Activated CD4-positive, CD25-positive, alpha-beta regulatory T cell treated with anti-CD3 and anti-CD28 coated beads, Interleukin-2, amount 50 U/mL, for 16 hours (primary cell): ENCODE data around the gene HNRNPR.
"Not testable (repeated sequence)": the region's sequence is repeated elsewhere in the genome, so short reads cannot be mapped to it uniquely, and the experiment has no call there.

Source experiments
- DNase-seq: peaks from one replicate; pipeline ENCODE4 v3.0.0-alpha.2; 2020; ENCODE audit warnings: low read depth, low spot score

HNRNPR gene

GRCh38 chr1:23344111-23344986 lies at the start of gene HNRNPR:
TSS of gene HNRNPR (minus strand) at chr1:23344284. CDS start at chr1:23341008, 3,276 bp downstream.
- DNase-seq: peak; percentile 98

DNA sequence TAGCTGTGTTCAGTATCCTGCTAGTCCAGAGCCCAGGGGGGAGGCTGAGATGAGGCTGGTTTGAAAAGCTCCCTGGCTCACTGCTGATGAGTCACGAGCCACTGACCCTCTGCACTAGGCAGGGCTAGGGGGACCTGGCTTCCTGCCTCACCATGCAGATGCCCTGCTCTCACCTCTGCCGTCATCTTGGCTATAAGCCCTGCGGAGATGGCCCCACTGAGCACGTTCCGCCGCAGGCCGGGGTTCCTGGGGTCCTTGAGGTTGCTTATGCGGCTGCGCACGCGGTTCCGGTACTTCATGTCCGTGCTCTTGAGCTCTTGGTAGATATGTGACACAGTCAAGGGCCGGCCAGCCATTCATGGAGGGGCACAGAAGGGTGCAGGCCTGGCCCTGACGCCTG lies 49.6 kb upstream of the HNRNPR start:
- no peak for DNase-seq

DNA sequence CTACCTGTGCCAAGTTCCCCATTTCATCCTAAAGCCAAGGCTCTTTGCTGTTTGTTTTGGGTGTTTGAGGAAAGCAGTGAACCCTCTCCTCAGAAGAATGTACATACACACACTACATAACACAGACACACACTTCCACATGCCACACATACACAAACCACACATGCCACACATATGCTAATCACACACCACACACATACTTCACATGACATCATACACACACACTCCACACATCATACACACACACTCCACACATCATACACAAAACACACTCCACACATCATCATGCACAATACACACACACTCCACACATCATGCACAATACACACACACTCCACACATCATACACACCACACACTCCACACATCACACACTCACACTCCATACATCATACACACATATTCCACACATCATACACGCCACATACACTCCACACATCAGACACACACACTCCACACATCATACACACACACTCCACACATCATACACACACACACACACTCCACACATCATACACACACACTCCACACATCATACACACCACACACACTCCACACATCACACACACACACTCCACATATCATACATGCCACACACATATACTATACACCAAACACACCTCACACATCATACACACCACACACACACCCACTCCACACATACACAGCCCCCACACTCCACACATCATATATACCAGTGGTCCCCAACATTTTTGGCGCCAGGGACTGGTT lies 48.2 kb upstream of the HNRNPR start:
- no peak for DNase-seq

DNA sequence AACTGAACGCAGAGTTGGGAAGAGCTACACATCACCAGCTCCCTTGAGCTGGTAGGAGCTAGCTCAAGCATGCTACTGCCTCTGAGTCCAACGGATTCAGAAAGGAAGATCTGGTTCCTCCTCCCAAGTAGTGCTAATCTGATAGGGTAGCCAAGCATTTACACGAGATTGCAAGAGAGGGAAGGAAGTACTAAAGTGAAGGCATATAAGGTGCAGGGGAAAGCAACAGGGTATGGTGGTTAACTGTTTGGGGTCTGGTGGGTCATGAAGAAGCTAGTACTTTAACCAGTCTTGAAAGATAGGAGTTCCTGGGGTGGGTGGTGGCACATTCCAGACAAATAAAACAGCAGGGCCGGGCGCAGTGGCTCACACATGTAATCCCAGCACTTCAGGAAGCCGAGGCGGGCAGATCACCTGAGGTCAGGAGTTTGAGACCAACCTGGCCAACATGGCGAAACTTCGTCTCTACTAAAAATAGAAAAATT lies 45.8 kb upstream of the HNRNPR start:
- no peak for DNase-seq

GRCh38 chr1:23387494-23387893 lies 43.4 kb upstream of the HNRNPR start:
- no peak for DNase-seq

DNA sequence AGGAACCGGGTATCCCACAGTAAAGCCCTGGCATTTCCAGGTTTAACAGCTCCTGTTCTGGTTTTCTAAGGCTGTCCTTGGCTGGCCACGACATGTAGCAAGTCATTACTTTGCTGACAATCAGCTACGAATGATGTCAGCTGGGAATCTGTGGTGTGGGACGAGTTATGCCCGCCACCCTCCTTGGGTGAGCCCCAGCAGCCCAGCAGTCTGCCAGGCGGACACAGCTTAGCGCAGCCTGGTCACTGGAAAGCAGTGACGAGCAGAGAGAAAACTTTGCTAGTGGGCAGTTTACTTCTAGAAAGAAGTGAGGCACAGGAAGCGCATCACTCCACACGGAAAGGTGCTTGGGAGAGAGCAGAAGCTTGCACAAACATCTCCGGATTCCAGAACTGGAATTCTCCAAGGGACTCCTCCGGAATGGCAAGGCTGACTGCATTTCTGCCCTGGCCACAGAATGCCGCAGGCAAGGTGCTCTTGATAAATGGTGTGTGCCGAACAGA lies 41.1 kb upstream of the HNRNPR start:
- DNase-seq: no peak

GRCh38 chr1:23384312-23385058 lies 40.4 kb upstream of the HNRNPR start:
- DNase-seq: no peak

DNA sequence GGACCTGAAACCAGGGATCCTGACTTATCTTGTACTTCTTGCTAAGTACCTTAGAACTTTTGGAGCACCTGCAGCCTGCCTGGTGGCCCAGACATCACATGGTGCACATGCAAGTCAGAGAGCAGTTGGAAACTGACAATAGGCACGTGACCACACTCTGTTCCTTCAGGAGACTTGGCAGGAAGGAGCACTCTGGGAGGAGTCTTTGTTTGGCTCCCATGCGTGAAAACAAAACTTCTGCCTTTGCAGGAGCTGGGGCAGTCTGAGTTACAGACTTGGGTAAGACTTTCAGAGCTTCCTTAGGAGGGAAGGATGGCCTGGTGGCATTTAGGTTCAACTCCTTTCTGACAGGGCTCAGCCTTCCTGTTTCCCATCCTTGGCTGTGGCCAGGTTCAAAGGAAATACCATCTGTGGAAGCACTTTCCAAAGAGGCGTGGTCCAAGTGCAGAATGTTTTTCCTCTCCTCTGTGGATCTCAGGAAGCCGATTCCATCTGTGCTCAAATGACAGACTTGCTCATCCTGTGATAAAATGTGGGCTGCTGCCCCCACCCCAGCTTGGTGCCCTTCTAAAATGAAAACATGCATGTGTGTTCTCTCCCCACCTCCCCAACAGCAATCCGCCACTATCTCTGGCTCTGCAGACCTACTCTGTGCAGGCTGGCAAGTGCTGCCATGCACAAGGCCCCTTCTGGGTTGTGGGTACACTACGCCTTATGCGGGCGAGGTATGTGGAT lies 39.7 kb upstream of the HNRNPR start:
- no peak for DNase-seq

- no peak for DNase-seq
These were observed 37.3 kb upstream of the HNRNPR start for GRCh38 chr1:23381233-23381885.

GRCh38 chr1:23380719-23381118 lies 36.6 kb upstream of the HNRNPR start:
- DNase-seq: no peak

GRCh38 chr1:23380236-23380635 lies 36.2 kb upstream of the HNRNPR start:
- not testable (repeated sequence) for DNase-seq

- DNase-seq: no peak
These were observed 33.1 kb upstream of the HNRNPR start for GRCh38 chr1:23376890-23377811.

DNA sequence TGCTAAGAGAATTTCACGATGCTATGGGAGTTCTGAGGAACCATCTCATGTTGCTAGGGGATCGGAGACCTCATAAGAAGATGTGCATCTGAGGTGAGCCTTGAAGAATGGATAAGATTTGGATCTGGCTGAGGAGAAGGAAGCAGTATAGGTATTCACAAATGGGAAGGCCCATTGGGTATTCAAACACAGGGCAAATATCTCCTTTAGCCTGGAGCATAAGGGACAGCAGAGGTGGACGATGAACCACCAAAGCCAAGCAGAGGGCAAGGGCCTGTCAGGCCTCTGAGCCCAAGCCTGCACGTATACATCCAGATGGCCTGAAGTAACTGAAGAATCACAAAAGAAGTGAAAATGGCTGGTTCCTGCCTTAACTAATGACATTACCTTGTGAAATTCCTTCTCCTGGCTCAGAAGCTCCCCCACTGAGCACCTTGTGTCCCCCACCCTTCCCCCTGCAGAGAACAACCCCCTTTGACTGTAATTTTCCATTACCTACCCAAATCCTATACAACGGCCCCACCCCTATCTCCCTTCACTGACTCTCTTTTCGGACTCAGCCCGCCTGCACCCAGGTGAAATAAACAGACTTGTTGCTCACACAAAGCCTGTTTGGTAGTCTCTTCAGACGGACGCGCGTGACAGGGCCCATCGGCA lies 30.1 kb upstream of the HNRNPR start:
- DNase-seq: not testable (repeated sequence)

GRCh38 chr1:23371987-23372880 lies 28.1 kb upstream of the HNRNPR start:
- DNase-seq: no peak

- DNase-seq: no peak
These were observed 26.9 kb upstream of the HNRNPR start for GRCh38 chr1:23370709-23371584.

DNA sequence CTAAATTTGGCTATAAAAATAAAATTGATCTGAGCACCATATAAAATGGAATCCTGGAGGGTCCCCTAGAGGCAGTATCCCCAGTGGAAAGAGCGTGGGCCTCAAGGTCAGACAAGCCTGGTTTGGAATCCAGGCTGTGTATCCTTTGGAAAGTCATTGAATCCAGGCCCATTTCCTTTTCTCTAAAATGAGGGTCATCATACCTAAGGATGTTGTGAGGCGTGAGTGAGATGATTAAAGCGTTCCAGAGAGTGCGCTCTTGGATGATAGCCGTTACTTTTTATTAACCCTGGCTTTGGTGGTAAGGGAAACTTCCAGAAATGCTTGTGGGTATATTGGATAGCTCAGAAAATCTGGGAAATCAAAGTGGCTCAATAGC lies 26.2 kb upstream of the HNRNPR start:
- no peak for DNase-seq
